Measurements from ENCODE around the gene HDHD2.

DNA sequence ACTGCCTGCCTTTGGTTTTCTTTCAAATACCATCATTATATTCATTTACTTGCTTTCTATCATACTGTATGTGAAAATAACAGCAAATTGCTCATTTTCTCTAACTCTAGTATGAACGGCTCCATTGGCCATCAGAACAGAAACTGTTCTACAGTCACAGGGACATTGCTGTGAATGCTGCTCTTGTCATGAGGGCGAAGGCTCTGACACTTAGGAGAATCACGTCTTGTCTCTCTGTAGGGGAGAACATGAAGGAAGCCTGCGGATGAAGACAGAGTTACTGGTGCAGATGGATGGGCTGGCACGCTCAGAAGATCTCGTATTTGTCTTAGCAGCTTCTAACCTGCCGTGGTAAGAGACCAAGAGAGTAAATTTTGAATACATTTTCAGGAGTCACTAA, 73.2 kb downstream of the HDHD2 start:
- TF ChIP-seq, protein P1, sequence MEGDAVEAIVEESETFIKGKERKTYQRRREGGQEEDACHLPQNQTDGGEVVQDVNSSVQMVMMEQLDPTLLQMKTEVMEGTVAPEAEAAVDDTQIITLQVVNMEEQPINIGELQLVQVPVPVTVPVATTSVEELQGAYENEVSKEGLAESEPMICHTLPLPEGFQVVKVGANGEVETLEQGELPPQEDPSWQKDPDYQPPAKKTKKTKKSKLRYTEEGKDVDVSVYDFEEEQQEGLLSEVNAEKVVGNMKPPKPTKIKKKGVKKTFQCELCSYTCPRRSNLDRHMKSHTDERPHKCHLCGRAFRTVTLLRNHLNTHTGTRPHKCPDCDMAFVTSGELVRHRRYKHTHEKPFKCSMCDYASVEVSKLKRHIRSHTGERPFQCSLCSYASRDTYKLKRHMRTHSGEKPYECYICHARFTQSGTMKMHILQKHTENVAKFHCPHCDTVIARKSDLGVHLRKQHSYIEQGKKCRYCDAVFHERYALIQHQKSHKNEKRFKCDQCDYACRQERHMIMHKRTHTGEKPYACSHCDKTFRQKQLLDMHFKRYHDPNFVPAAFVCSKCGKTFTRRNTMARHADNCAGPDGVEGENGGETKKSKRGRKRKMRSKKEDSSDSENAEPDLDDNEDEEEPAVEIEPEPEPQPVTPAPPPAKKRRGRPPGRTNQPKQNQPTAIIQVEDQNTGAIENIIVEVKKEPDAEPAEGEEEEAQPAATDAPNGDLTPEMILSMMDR (IDR thresholded peaks at IDR 0.05), result no peak
- TF ChIP-seq EZH2 (IDR thresholded peaks at IDR 0.05), result no peak
